Tibial artery (tissue), 4 donors: ENCODE measurements around the gene ITSN1.

Experiments
- DNase-seq, 2 donors: peaks; one replicate each; pipeline ENCODE4 v3.0.0-alpha.2; 2019
- H3K27ac ChIP-seq, 2 donors: fragments of 200-600 bp; sonication (generic) in 1 of 2; 1 replicate in 1 of 2; 2 replicates in 1 of 2; pipeline ENCODE4 v1.5.1; 2018 to 2019; ENCODE audit warnings: mild to moderate bottlenecking in 1 of 2
- H3K27me3 ChIP-seq, 2 donors: fragments of 200-600 bp; sonication (generic) in 1 of 2; one replicate each; pipeline versions ENCODE4 v1.5.1 to v1.6.0; 2016 to 2019
- H3K36me3 ChIP-seq, 3 donors: fragments of 200-600 bp; sonication (generic) in 2 of 3; one replicate each; pipeline ENCODE4 v1.5.1; 2016 to 2019; ENCODE audit warnings: mild to moderate bottlenecking in 2 of 3
- H3K4me1 ChIP-seq, 4 donors: fragments of 200-600 bp; sonication (generic) in 2 of 4; 1 replicate in 3 of 4; 2 replicates in 1 of 4; pipeline ENCODE4 v1.5.1; 2016 to 2019
- H3K4me3 ChIP-seq, 2 donors: fragments of 200-600 bp; sonication (generic) in 1 of 2; 1 replicate in 1 of 2; 2 replicates in 1 of 2; pipeline ENCODE4 v1.5.1; 2018 to 2019; ENCODE audit warnings: mild to moderate bottlenecking in 2 of 2
- H3K9me3 ChIP-seq, 3 donors: fragments of 200-600 bp; sonication (generic) in 1 of 3; one replicate each; pipeline ENCODE4 v1.5.1; 2016 to 2019
- intact Hi-C: fragments of 100-400 bp; cut with DNase I; formaldehyde crosslinking; loops from one replicate; pipeline ENCODE4 v1.15.0; 2023; ENCODE audit warnings: low total_unique reads
- TF ChIP-seq, protein P1 (sequence below), 2 experiments: fragments of 200-600 bp in 1 of 2; fragments of 450-650 bp in 1 of 2; IDR thresholded peaks; one replicate each; pipeline ENCODE4 v1.5.1; 2017 to 2019; ENCODE audit warnings: antibody characterized with exemption in 2 of 2, mild to moderate bottlenecking in 1 of 2, moderate library complexity in 1 of 2

Gene ITSN1

DNA sequence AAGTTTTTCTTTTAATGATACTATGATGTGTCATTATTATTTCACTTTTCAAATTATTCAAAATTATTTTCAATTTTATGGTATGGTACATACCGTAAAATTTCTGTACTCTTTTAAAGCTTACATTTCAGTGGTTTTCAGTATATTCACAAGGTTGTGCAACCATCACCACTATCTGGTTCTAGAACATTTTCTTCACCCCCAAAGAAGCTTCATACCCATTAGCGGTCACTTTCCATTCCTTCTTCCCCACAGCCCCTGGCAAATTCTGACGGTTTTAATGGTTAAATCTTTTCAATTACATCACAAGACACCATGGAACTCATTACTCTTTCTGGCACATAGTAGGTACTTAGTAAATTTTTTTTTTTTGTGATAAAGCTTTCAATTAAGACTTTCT, 296.1 kb downstream of the ITSN1 start:
- Histone ChIP-seq H3K4me3 (no peak overlapping the region), H3K9me3 (no peaks in the 10 kb centered on the region), H3K4me1 (peaks cover 0 to 9% (median 0%) of the 10 kb centered on the region in 4 donors), H3K27me3 (no peaks in the 10 kb centered on the region), H3K27ac (no peak overlapping the region), H3K36me3 (no peaks in the 10 kb centered on the region)
- TF ChIP-seq, protein P1, sequence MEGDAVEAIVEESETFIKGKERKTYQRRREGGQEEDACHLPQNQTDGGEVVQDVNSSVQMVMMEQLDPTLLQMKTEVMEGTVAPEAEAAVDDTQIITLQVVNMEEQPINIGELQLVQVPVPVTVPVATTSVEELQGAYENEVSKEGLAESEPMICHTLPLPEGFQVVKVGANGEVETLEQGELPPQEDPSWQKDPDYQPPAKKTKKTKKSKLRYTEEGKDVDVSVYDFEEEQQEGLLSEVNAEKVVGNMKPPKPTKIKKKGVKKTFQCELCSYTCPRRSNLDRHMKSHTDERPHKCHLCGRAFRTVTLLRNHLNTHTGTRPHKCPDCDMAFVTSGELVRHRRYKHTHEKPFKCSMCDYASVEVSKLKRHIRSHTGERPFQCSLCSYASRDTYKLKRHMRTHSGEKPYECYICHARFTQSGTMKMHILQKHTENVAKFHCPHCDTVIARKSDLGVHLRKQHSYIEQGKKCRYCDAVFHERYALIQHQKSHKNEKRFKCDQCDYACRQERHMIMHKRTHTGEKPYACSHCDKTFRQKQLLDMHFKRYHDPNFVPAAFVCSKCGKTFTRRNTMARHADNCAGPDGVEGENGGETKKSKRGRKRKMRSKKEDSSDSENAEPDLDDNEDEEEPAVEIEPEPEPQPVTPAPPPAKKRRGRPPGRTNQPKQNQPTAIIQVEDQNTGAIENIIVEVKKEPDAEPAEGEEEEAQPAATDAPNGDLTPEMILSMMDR (IDR thresholded peaks at IDR 0.05), result no peak
- DNase-seq, result no peak
- intact Hi-C loops, result no loop called here

DNA sequence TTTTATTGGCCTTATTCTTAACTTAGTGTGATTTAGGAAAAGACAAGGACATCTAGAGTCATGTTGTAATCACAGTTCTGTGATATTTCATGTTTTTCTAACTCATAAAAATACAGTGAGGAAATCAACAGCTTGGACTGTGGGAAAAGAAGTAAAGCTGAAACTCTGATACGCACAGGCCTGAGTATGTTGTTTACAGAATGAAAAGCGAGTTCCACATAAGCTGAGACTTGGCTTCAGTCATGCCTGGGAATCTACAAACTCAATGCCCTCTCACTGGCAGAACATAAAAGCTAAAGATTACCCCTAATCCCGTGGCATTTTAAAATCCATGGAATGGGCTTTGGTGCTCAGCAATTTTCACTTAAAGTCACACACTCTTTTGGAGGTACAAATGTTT, 296.9 kb downstream of the ITSN1 start:
- no peaks in the 10 kb centered on the region for H3K36me3 ChIP-seq
- no peak for DNase-seq
- H3K27ac ChIP-seq, result no peak overlapping the region

DNA sequence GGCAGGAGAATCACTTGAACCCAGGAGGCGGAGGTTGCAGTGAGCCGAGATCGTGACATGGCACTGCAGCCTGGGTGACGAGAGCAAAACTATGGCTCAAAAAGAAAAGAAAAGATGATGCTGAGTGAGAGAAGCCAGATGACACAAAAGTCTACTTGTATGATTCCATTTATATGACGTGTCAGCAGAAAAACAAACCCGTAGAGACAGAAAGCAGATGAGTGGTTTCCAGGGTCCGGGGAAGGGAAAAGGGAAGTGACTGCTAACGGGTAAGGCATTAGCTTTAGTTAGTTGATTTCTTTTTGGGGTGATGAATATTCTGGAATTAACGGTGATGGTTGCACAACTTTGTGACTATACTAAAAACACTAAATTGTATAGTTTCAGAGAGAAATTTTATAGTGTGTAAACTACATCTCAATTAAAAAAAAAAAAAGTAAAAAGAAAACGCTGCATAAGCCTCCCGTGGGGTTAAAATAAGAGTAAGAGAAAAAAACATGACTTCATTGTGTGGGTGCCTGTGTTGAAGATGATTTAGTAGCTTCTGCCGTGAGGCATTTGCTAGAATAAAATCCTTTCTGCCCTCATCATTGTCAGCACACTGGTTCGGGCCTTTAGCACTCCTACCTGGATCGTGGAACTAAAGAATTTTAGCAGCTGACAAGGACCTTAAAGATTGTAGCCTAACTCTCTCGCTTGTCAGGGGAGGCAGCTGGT, 298.0 kb downstream of the ITSN1 start:
- peaks cover 0 to 9% (median 0%) of the 10 kb centered on the region in 4 donors for H3K4me1 ChIP-seq
- H3K27me3 ChIP-seq, result no peaks in the 10 kb centered on the region
- no peaks in the 10 kb centered on the region for H3K36me3 ChIP-seq
- intact Hi-C loops, result loop anchor here (10.0 kb wide), 1 partner anchor 134 kb away; the partner anchor contains the start of genes MRPS6 and SLC5A3
- DNase-seq, result no peak
- H3K9me3 ChIP-seq, result no peaks in the 10 kb centered on the region
- no peak overlapping the region for H3K27ac ChIP-seq
- TF ChIP-seq, protein P1 (IDR thresholded peaks at IDR 0.05), result no peak
- no peak overlapping the region for H3K4me3 ChIP-seq

More for the DNA sequence above, 296.9 kb downstream of the ITSN1 start:
- intact Hi-C loops, result no loop called here
- Histone ChIP-seq H3K4me1 (peaks cover 0 to 9% (median 0%) of the 10 kb centered on the region in 4 donors), H3K4me3 (no peak overlapping the region), H3K9me3 (no peaks in the 10 kb centered on the region), H3K27me3 (no peaks in the 10 kb centered on the region)
- TF ChIP-seq, protein P1 (IDR thresholded peaks at IDR 0.05), result no peak

DNA sequence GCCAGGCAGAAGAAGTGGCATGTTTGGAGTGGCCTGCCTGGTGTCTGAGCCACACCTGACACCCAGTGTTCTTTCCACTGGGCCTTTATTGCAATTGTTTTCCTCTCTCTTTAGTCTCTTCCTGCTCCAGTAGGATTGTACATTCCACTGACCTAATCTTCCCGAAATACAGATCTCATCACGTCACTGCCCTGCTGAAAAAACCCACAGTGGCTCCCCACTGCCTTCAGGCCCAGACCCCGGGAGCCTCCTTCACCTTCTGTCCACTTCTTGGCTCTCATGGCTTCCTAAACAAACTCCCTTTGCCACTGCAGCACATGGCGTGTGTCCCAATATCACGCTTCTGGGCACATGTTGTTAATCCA, 298.6 kb downstream of the ITSN1 start:
- intact Hi-C loops, result loop anchor here (10.0 kb wide), 1 partner anchor 134 kb away; the partner anchor contains the start of genes MRPS6 and SLC5A3
- Histone ChIP-seq H3K4me1 (peaks cover 0 to 8% (median 0%) of the 10 kb centered on the region in 4 donors), H3K36me3 (no peaks in the 10 kb centered on the region), H3K27ac (no peak overlapping the region), H3K4me3 (no peak overlapping the region), H3K27me3 (no peaks in the 10 kb centered on the region), H3K9me3 (no peaks in the 10 kb centered on the region)
- TF ChIP-seq, protein P1 (IDR thresholded peaks at IDR 0.05), result no peak
- no peak for DNase-seq

DNA sequence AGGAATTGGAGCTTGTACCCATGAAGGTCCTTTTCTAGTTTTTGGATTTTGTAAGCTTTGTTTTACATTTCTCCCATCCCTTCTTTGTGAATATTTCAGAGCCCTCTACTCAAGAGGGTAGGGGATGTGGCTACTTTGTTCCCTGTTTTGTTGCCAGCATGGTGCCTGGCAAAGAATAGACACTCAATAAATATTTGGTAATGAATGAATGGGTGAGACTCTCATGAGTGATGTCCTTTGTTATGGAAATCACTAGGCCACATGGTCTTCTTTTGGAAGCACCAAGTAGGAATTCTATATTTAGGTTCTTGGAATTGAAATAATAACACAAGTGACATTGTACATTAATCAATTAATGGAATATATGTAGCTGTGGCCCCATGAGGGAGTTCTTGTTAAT, 300.1 kb downstream of the ITSN1 start:
- intact Hi-C loops, result loop anchor here (10.0 kb wide), 1 partner anchor 132 kb away; the partner anchor contains the start of genes MRPS6 and SLC5A3
- DNase-seq, result no peak
- Histone ChIP-seq H3K4me3 (no peak overlapping the region), H3K27ac (no peak overlapping the region), H3K27me3 (no peaks in the 10 kb centered on the region), H3K9me3 (no peaks in the 10 kb centered on the region), H3K36me3 (no peaks in the 10 kb centered on the region), H3K4me1 (peaks cover 0 to 5% (median 4%) of the 10 kb centered on the region in 4 donors)
- TF ChIP-seq, protein P1 (IDR thresholded peaks at IDR 0.05), result no peak
